PFSK-1 (cell line): ENCODE results near the gene EPHA6.

ENCODE experiments used
- FOXP2 ChIP-seq: optimal IDR thresholded peaks from 2 replicates; pipeline ENCODE3; 2011; ENCODE audit warnings: borderline replicate concordance, control low read depth, inconsistent platforms; ENCODE audit not compliant: insufficient read depth; ENCODE audit errors: extremely low read length, extremely low read depth
- POLR2AphosphoS5 ChIP-seq: IDR thresholded peaks from 2 replicates; pipeline ENCODE4 v1.6.1; 2012; ENCODE audit warnings: low read depth, mild to moderate bottlenecking, control low read depth, low read length, moderate library complexity
- SIN3A ChIP-seq: IDR thresholded peaks from 2 replicates; pipeline ENCODE4 v1.6.1; 2012; ENCODE audit warnings: mild to moderate bottlenecking, low read length, moderate library complexity, borderline replicate concordance; ENCODE audit not compliant: insufficient read depth
- TAF1 ChIP-seq: IDR thresholded peaks from 2 replicates; pipeline ENCODE4 v1.6.1; 2012; ENCODE audit warnings: low read length, control low read depth, borderline replicate concordance; ENCODE audit not compliant: insufficient read depth
- TF ChIP-seq, protein P1 (sequence below), 2 experiments: IDR thresholded peaks; 2 replicates each; pipeline versions ENCODE4 v1.6.1 to v1.8.0; 2011 to 2012; ENCODE audit warnings: low read depth in 2 of 2, low read length in 2 of 2, control low read depth in 1 of 2, inconsistent platforms in 1 of 2, mild to moderate bottlenecking in 1 of 2, moderate library complexity in 1 of 2; ENCODE audit not compliant: insufficient read depth in 1 of 2

EPHA6 gene

GRCh38 chr3:96900566-96900965 lies 86.2 kb downstream of the EPHA6 start:
- TF ChIP-seq TAF1 = no peak

- no peak for TF ChIP-seq POLR2AphosphoS5
- TF ChIP-seq FOXP2 = no peak
- TF ChIP-seq, protein P1, sequence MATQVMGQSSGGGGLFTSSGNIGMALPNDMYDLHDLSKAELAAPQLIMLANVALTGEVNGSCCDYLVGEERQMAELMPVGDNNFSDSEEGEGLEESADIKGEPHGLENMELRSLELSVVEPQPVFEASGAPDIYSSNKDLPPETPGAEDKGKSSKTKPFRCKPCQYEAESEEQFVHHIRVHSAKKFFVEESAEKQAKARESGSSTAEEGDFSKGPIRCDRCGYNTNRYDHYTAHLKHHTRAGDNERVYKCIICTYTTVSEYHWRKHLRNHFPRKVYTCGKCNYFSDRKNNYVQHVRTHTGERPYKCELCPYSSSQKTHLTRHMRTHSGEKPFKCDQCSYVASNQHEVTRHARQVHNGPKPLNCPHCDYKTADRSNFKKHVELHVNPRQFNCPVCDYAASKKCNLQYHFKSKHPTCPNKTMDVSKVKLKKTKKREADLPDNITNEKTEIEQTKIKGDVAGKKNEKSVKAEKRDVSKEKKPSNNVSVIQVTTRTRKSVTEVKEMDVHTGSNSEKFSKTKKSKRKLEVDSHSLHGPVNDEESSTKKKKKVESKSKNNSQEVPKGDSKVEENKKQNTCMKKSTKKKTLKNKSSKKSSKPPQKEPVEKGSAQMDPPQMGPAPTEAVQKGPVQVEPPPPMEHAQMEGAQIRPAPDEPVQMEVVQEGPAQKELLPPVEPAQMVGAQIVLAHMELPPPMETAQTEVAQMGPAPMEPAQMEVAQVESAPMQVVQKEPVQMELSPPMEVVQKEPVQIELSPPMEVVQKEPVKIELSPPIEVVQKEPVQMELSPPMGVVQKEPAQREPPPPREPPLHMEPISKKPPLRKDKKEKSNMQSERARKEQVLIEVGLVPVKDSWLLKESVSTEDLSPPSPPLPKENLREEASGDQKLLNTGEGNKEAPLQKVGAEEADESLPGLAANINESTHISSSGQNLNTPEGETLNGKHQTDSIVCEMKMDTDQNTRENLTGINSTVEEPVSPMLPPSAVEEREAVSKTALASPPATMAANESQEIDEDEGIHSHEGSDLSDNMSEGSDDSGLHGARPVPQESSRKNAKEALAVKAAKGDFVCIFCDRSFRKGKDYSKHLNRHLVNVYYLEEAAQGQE (IDR thresholded peaks at IDR 0.05; ENCODE audit: insufficient read depth in 1 of 2, low read depth in 2 of 2, low read length in 2 of 2) = no peak
- TF ChIP-seq TAF1 = no peak
Measured at GRCh38 chr3:96915445-96915844, 101.1 kb downstream of the EPHA6 start.

GRCh38 chr3:96931119-96931862 lies 116.9 kb downstream of the EPHA6 start:
- TF ChIP-seq, protein P1 (IDR thresholded peaks at IDR 0.05; ENCODE audit: insufficient read depth in 1 of 2, low read depth in 2 of 2, low read length in 2 of 2) = no peak
- TF ChIP-seq TAF1 (no peak), POLR2AphosphoS5 (no peak), SIN3A (no peak), FOXP2 (no peak)

GRCh38 chr3:96958856-96959255 lies 144.5 kb downstream of the EPHA6 start:
- no peak for TF ChIP-seq FOXP2
- no peak for TF ChIP-seq SIN3A
- no peak for TF ChIP-seq TAF1
- TF ChIP-seq, protein P1 (IDR thresholded peaks at IDR 0.05; ENCODE audit: insufficient read depth in 1 of 2, low read depth in 2 of 2, low read length in 2 of 2) = no peak
- TF ChIP-seq POLR2AphosphoS5 = no peak

DNA sequence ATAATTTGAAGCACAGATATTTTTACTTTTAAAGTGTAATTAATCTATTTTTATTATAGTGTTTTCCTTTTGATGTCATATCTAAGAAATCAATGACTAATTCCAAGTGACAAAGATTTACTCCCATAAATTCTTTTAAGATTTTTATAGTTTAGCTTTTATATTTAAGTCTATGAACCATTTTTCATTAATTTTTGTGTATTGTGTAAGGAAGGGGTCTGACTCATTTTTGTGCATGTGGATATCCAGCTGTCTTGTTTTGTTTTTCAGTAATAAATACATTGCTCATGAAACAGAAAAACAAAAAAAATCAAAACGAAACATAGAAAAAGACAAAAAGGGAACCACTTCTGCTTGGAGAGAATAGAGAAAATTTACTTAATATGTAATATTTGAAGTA lies 145.1 kb downstream of the EPHA6 start:
- TF ChIP-seq SIN3A = no peak
- no peak for TF ChIP-seq FOXP2
- TF ChIP-seq, protein P1 (IDR thresholded peaks at IDR 0.05; ENCODE audit: insufficient read depth in 1 of 2, low read depth in 2 of 2, low read length in 2 of 2) = no peak
- no peak for TF ChIP-seq POLR2AphosphoS5
- TF ChIP-seq TAF1 = no peak
